ENCODE measurements around the gene AGRN.

DNA sequence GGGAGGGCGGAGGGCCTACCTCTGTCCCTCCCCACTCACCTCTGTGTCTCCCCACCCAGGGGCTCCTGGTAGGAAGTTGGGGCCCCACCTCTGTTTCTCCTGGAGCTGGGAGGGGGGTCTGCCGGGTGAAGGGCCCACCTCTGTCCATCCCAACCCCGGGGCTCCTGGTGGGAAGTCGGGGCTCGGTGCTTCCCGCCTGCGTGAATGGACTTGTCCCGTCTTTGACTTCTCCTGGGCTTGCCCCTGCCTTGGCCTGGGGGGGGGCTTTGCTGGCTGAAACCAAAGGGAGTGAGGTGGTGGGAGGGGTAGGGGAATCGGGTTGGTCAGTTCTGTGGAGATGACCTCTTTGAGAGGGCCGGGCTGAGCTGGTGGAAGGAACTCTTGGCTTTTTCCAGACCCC is 5.8 kb downstream of the AGRN start:
- TF ChIP-seq, protein P1, sequence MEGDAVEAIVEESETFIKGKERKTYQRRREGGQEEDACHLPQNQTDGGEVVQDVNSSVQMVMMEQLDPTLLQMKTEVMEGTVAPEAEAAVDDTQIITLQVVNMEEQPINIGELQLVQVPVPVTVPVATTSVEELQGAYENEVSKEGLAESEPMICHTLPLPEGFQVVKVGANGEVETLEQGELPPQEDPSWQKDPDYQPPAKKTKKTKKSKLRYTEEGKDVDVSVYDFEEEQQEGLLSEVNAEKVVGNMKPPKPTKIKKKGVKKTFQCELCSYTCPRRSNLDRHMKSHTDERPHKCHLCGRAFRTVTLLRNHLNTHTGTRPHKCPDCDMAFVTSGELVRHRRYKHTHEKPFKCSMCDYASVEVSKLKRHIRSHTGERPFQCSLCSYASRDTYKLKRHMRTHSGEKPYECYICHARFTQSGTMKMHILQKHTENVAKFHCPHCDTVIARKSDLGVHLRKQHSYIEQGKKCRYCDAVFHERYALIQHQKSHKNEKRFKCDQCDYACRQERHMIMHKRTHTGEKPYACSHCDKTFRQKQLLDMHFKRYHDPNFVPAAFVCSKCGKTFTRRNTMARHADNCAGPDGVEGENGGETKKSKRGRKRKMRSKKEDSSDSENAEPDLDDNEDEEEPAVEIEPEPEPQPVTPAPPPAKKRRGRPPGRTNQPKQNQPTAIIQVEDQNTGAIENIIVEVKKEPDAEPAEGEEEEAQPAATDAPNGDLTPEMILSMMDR (IDR thresholded peaks at IDR 0.05 in 2 of 3, conservative IDR thresholded peaks at IDR 0.05 in 1 of 3; ENCODE audit: borderline replicate concordance in 1 of 3, insufficient read depth in 1 of 3, low read depth in 2 of 3, low read length in 2 of 3) = no peak
- TF ChIP-seq EZH2 (IDR thresholded peaks at IDR 0.05) (no peak), ZNF274 (IDR thresholded peaks at IDR 0.05; ENCODE audit: low read depth, low read length) (no peak), POLR2AphosphoS5 (IDR thresholded peaks at IDR 0.05; ENCODE audit: low read depth, low read length) (no peak), POLR2A (IDR thresholded peaks at IDR 0.05; ENCODE audit: borderline replicate concordance, extremely low read depth, insufficient read depth, insufficient read length) (no peak), ZFX (IDR thresholded peaks at IDR 0.05) (no peak), YY1 (IDR thresholded peaks at IDR 0.05; ENCODE audit: extremely low read depth, insufficient replicate concordance, low read depth, low read length) (no peak), ELF1 (IDR thresholded peaks at IDR 0.05; ENCODE audit: borderline replicate concordance, low read depth) (no peak), CBX3 (IDR thresholded peaks at IDR 0.05; ENCODE audit: low read depth) (no peak), SIN3A (IDR thresholded peaks at IDR 0.05; ENCODE audit: low read depth) (no peak)
- TF ChIP-seq, protein P2, sequence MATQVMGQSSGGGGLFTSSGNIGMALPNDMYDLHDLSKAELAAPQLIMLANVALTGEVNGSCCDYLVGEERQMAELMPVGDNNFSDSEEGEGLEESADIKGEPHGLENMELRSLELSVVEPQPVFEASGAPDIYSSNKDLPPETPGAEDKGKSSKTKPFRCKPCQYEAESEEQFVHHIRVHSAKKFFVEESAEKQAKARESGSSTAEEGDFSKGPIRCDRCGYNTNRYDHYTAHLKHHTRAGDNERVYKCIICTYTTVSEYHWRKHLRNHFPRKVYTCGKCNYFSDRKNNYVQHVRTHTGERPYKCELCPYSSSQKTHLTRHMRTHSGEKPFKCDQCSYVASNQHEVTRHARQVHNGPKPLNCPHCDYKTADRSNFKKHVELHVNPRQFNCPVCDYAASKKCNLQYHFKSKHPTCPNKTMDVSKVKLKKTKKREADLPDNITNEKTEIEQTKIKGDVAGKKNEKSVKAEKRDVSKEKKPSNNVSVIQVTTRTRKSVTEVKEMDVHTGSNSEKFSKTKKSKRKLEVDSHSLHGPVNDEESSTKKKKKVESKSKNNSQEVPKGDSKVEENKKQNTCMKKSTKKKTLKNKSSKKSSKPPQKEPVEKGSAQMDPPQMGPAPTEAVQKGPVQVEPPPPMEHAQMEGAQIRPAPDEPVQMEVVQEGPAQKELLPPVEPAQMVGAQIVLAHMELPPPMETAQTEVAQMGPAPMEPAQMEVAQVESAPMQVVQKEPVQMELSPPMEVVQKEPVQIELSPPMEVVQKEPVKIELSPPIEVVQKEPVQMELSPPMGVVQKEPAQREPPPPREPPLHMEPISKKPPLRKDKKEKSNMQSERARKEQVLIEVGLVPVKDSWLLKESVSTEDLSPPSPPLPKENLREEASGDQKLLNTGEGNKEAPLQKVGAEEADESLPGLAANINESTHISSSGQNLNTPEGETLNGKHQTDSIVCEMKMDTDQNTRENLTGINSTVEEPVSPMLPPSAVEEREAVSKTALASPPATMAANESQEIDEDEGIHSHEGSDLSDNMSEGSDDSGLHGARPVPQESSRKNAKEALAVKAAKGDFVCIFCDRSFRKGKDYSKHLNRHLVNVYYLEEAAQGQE (IDR thresholded peaks at IDR 0.05; ENCODE audit: low read depth) = no peak
- TF ChIP-seq, protein P3, sequence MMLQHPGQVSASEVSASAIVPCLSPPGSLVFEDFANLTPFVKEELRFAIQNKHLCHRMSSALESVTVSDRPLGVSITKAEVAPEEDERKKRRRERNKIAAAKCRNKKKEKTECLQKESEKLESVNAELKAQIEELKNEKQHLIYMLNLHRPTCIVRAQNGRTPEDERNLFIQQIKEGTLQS (IDR thresholded peaks at IDR 0.05) = no peak

Measured in HCT116 (cell line).